B cell (primary cell): ENCODE results near the gene ELFN2.

Experiments
- CTCF ChIP-seq: fragments of 200-600 bp; IDR thresholded peaks from one replicate; pipeline ENCODE4 v1.8.0; 2022; ENCODE audit warnings: antibody characterized with exemption, mild to moderate bottlenecking
- EZH2 ChIP-seq: IDR thresholded peaks from 2 replicates; pipeline ENCODE4 v1.6.1; 2012; ENCODE audit warnings: borderline replicate concordance, low read depth, mild to moderate bottlenecking, moderate library complexity, low read length; ENCODE audit not compliant: insufficient read depth, poor library complexity, severe bottlenecking

- no peak for TF ChIP-seq CTCF
- TF ChIP-seq EZH2: no peak
These were observed 12.1 kb upstream of the ELFN2 start for GRCh38 chr22:37439347-37439746.
